Karpas-422 (cell line): ENCODE measurements around the gene CD300A. TPM values are rescaled to one million over a fixed set of nuclear protein-coding genes. Genes with fewer than 3 reads are reported as not detected.
"Not testable (repeated sequence)": the region's sequence is repeated elsewhere in the genome, so short reads cannot be mapped to it uniquely, and the experiment has no call there.

Experiments
- DNase-seq: peaks from one replicate; pipeline ENCODE4 v3.0.0-alpha.2; 2015
- H2AFZ ChIP-seq: fragments of 200-600 bp; sonication (generic); 2 replicates; pipeline ENCODE4 v1.6.1; 2014; ENCODE audit warnings: antibody characterized with exemption, low read length, mixed read lengths
- H3K27ac ChIP-seq: fragments of 200-600 bp; sonication (generic); 2 replicates; pipeline ENCODE4 v1.5.1; 2014; ENCODE audit warnings: mild to moderate bottlenecking, low read length, moderate library complexity
- H3K27me3 ChIP-seq: fragments of 200-600 bp; sonication (generic); 2 replicates; pipeline ENCODE4 v1.6.1; 2014; ENCODE audit warnings: low read length, mixed read lengths
- H3K36me3 ChIP-seq: fragments of 200-600 bp; sonication (generic); 2 replicates; pipeline ENCODE4 v1.6.1; 2014; ENCODE audit warnings: low read length, mixed read lengths; ENCODE audit not compliant: insufficient read depth
- H3K4me1 ChIP-seq: fragments of 200-600 bp; sonication (generic); 2 replicates; pipeline ENCODE4 v1.6.1; 2014; ENCODE audit warnings: mild to moderate bottlenecking, low read length, mixed read lengths
- H3K4me2 ChIP-seq: fragments of 200-600 bp; sonication (generic); 2 replicates; pipeline ENCODE4 v1.6.1; 2014; ENCODE audit warnings: low read length, low read depth, mild to moderate bottlenecking; ENCODE audit not compliant: poor library complexity, severe bottlenecking
- H3K4me3 ChIP-seq: fragments of 200-600 bp; sonication (generic); 2 replicates; pipeline ENCODE4 v1.5.1; 2014; ENCODE audit warnings: mild to moderate bottlenecking, antibody characterized with exemption, low read length, mixed read lengths
- H3K79me2 ChIP-seq: fragments of 200-600 bp; sonication (generic); 2 replicates; pipeline ENCODE4 v1.6.1; 2014; ENCODE audit warnings: mild to moderate bottlenecking, low read length, mixed read lengths
- H3K9ac ChIP-seq: fragments of 200-600 bp; sonication (generic); 2 replicates; pipeline ENCODE4 v1.6.0; 2014; ENCODE audit warnings: low read length
- H3K9me2 ChIP-seq: fragments of 200-600 bp; sonication (generic), shearing (Covaris generic); replicated peaks from 2 replicates; pipeline ENCODE4 v1.6.0; 2014; ENCODE audit warnings: mild to moderate bottlenecking, low read length, moderate library complexity; ENCODE audit not compliant: insufficient read depth
- H3K9me3 ChIP-seq: fragments of 300-700, 200-600 bp; sonication (generic); 2 replicates; pipeline ENCODE4 v1.6.1; 2014; ENCODE audit warnings: low read length, mixed read lengths
- H4K20me1 ChIP-seq: fragments of 200-600 bp; sonication (generic); 2 replicates; pipeline ENCODE4 v1.6.1; 2014; ENCODE audit warnings: mild to moderate bottlenecking, antibody characterized with exemption, low read length, low read depth; ENCODE audit not compliant: insufficient read depth
- total RNA-seq: library from RNA; depleted of rRNA; stranded (reverse); fragments of >200 nt; shearing (Covaris generic); gene quantifications from 2 replicates; pipeline ENCODE4 v1.2.3, GENCODE V29; 2014; ENCODE audit warnings: low replicate concordance

Gene CD300A
- total RNA-seq, 1 experiment from 2014 or later = not detected

GRCh38 chr17:74485841-74486240 lies 19.4 kb downstream of the CD300A start:
- Histone ChIP-seq H3K9me2 (no peaks in the 10 kb centered on the region), H4K20me1 (no peaks in the 10 kb centered on the region), H3K36me3 (no peaks in the 10 kb centered on the region), H3K4me1 (no peaks in the 10 kb centered on the region), H2AFZ (no peak overlapping the region), H3K79me2 (no peaks in the 10 kb centered on the region), H3K9ac (no peak overlapping the region), H3K4me2 (no peak overlapping the region), H3K9me3 (no peaks in the 10 kb centered on the region), H3K27ac (no peak overlapping the region), H3K27me3 (no peaks in the 10 kb centered on the region), H3K4me3 (no peak overlapping the region)
- DNase-seq = no peak

GRCh38 chr17:74488276-74488675 lies 21.8 kb downstream of the CD300A start:
- H4K20me1 ChIP-seq, DNase-seq, H3K4me2 ChIP-seq, H3K4me1 ChIP-seq, H3K36me3 ChIP-seq, H2AFZ ChIP-seq, H3K27me3 ChIP-seq, H3K9me3 ChIP-seq, H3K9ac ChIP-seq, H3K27ac ChIP-seq, H3K79me2 ChIP-seq, H3K9me2 ChIP-seq, H3K4me3 ChIP-seq: not testable (repeated sequence)

GRCh38 chr17:74490716-74491115 lies 24.3 kb downstream of the CD300A start:
- no peaks in the 10 kb centered on the region for H3K9me3 ChIP-seq
- H3K4me3 ChIP-seq = no peak overlapping the region
- H3K36me3 ChIP-seq = no peaks in the 10 kb centered on the region
- H3K27me3 ChIP-seq = no peaks in the 10 kb centered on the region
- no peaks in the 10 kb centered on the region for H3K79me2 ChIP-seq
- no peak overlapping the region for H2AFZ ChIP-seq
- no peaks in the 10 kb centered on the region for H3K4me1 ChIP-seq
- no peak overlapping the region for H3K27ac ChIP-seq
- H3K9me2 ChIP-seq = no peaks in the 10 kb centered on the region
- no peak for DNase-seq
- no peak overlapping the region for H3K4me2 ChIP-seq
- H4K20me1 ChIP-seq = no peaks in the 10 kb centered on the region
- no peak overlapping the region for H3K9ac ChIP-seq

- Histone ChIP-seq H3K4me1 (no peaks in the 10 kb centered on the region), H3K4me3 (no peak overlapping the region), H3K9ac (no peak overlapping the region), H3K9me2 (no peaks in the 10 kb centered on the region), H4K20me1 (no peaks in the 10 kb centered on the region), H3K4me2 (no peak overlapping the region), H3K79me2 (no peaks in the 10 kb centered on the region), H2AFZ (no peak overlapping the region), H3K27ac (no peak overlapping the region), H3K27me3 (no peaks in the 10 kb centered on the region), H3K36me3 (no peaks in the 10 kb centered on the region), H3K9me3 (no peaks in the 10 kb centered on the region)
- no peak for DNase-seq
Observed at GRCh38 chr17:74491626-74492025, 25.2 kb downstream of the CD300A start.

- H3K36me3 ChIP-seq = no peaks in the 10 kb centered on the region
- H3K9me3 ChIP-seq = no peaks in the 10 kb centered on the region
- no peaks in the 10 kb centered on the region for H3K27me3 ChIP-seq
- H3K4me2 ChIP-seq = no peak overlapping the region
- H3K4me1 ChIP-seq = no peaks in the 10 kb centered on the region
- DNase-seq = peak; percentile 72
- no peaks in the 10 kb centered on the region for H3K79me2 ChIP-seq
- H2AFZ ChIP-seq = no peak overlapping the region
- H3K27ac ChIP-seq = no peak overlapping the region
- H3K9me2 ChIP-seq = no peaks in the 10 kb centered on the region
- H3K9ac ChIP-seq = no peak overlapping the region
- H3K4me3 ChIP-seq = no peak overlapping the region
- no peaks in the 10 kb centered on the region for H4K20me1 ChIP-seq
Observed at GRCh38 chr17:74493331-74493833, 26.9 kb downstream of the CD300A start.

- no peak overlapping the region for H3K4me3 ChIP-seq
- H4K20me1 ChIP-seq = no peaks in the 10 kb centered on the region
- H3K36me3 ChIP-seq = no peaks in the 10 kb centered on the region
- H3K27me3 ChIP-seq = no peaks in the 10 kb centered on the region
- H3K27ac ChIP-seq = no peak overlapping the region
- no peak overlapping the region for H2AFZ ChIP-seq
- no peaks in the 10 kb centered on the region for H3K79me2 ChIP-seq
- no peaks in the 10 kb centered on the region for H3K9me3 ChIP-seq
- DNase-seq = no peak
- no peaks in the 10 kb centered on the region for H3K4me1 ChIP-seq
- no peaks in the 10 kb centered on the region for H3K9me2 ChIP-seq
- H3K9ac ChIP-seq = no peak overlapping the region
- H3K4me2 ChIP-seq = no peak overlapping the region
Observed at GRCh38 chr17:74497471-74497870, 31.0 kb downstream of the CD300A start.

GRCh38 chr17:74499992-74500391 lies 33.6 kb downstream of the CD300A start:
- Histone ChIP-seq H3K36me3 (no peaks in the 10 kb centered on the region), H3K4me1 (no peaks in the 10 kb centered on the region), H3K9me2 (no peaks in the 10 kb centered on the region), H3K9ac (no peak overlapping the region), H3K9me3 (no peaks in the 10 kb centered on the region), H3K27me3 (no peaks in the 10 kb centered on the region), H2AFZ (no peak overlapping the region), H4K20me1 (no peaks in the 10 kb centered on the region), H3K4me3 (no peak overlapping the region), H3K27ac (no peak overlapping the region), H3K79me2 (no peaks in the 10 kb centered on the region), H3K4me2 (no peak overlapping the region)
- no peak for DNase-seq

- no peaks in the 10 kb centered on the region for H4K20me1 ChIP-seq
- H3K4me3 ChIP-seq = no peak overlapping the region
- H2AFZ ChIP-seq = no peak overlapping the region
- no peak overlapping the region for H3K4me2 ChIP-seq
- no peak overlapping the region for H3K9ac ChIP-seq
- no peaks in the 10 kb centered on the region for H3K36me3 ChIP-seq
- no peak overlapping the region for H3K27ac ChIP-seq
- H3K79me2 ChIP-seq = no peaks in the 10 kb centered on the region
- no peaks in the 10 kb centered on the region for H3K9me3 ChIP-seq
- no peaks in the 10 kb centered on the region for H3K4me1 ChIP-seq
- no peaks in the 10 kb centered on the region for H3K27me3 ChIP-seq
- no peaks in the 10 kb centered on the region for H3K9me2 ChIP-seq
- no peak for DNase-seq
Observed at GRCh38 chr17:74502861-74503260, 36.4 kb downstream of the CD300A start.

GRCh38 chr17:74503949-74504348 lies 37.5 kb downstream of the CD300A start:
- not testable (repeated sequence) for H3K9me3 ChIP-seq, H3K4me1 ChIP-seq, H4K20me1 ChIP-seq, H3K9ac ChIP-seq, H3K27ac ChIP-seq, H2AFZ ChIP-seq, H3K4me3 ChIP-seq, H3K4me2 ChIP-seq, H3K79me2 ChIP-seq, H3K27me3 ChIP-seq, H3K9me2 ChIP-seq, DNase-seq, H3K36me3 ChIP-seq
